Measurements from ENCODE around the gene OR9I1. TPM values are rescaled to one million over a fixed set of nuclear protein-coding genes. Genes with fewer than 3 reads are reported as not detected.

Gene OR9I1
- total RNA-seq: not detected

- no peaks in the 10 kb centered on the region for H3K27me3 ChIP-seq
- H3K9me3 ChIP-seq: no peaks in the 10 kb centered on the region
- no peaks in the 10 kb centered on the region for H3K36me3 ChIP-seq
- H3K27ac ChIP-seq: no peak within 1 kb of the TSS
- H3K4me3 ChIP-seq (replicated peaks in 1 of 3): no peak within 1 kb of the TSS
- H3K4me1 ChIP-seq: no peaks in the 10 kb centered on the region
- 33 to 34% methylated on average over 4 of the region's 4 CpGs for WGBS, 2 donors
- TF ChIP-seq CTCF (IDR thresholded peaks at IDR 0.05) (no peak), POLR2A (IDR thresholded peaks at IDR 0.05) (no peak)
- DNase-seq: no peak
- intact Hi-C loops (cut with DNase I): no loop called here
Observed at GRCh38 chr11:58125469-58125868, at the start of gene OR9I1. Gene OR9I1 (minus strand): TSS chr11:58125530. CDS start chr11:58119444, 6,086 bp downstream.

- Histone ChIP-seq H3K27ac (no peak overlapping the region), H3K4me3 (replicated peaks in 1 of 3) (no peak overlapping the region), H3K27me3 (no peaks in the 10 kb centered on the region), H3K36me3 (no peaks in the 10 kb centered on the region), H3K9me3 (no peaks in the 10 kb centered on the region), H3K4me1 (no peaks in the 10 kb centered on the region)
- DNase-seq: no peak
- intact Hi-C loops (cut with DNase I): no loop called here
- WGBS, 2 donors: 73 to 78% methylated on average over 7 of the region's 7 CpGs
- TF ChIP-seq POLR2A (IDR thresholded peaks at IDR 0.05): no peak
- TF ChIP-seq CTCF (IDR thresholded peaks at IDR 0.05): no peak
Observed at GRCh38 chr11:58165504-58166106, 40.3 kb upstream of the OR9I1 start.

GRCh38 chr11:58164990-58165389 lies 39.7 kb upstream of the OR9I1 start:
- Histone ChIP-seq H3K36me3 (no peaks in the 10 kb centered on the region), H3K27me3 (no peaks in the 10 kb centered on the region), H3K27ac (no peak overlapping the region), H3K9me3 (no peaks in the 10 kb centered on the region), H3K4me3 (replicated peaks in 1 of 3) (no peak overlapping the region), H3K4me1 (no peaks in the 10 kb centered on the region)
- WGBS, 2 donors: 71 to 85% methylated on average over 1 of the region's 1 CpG
- no peak for TF ChIP-seq CTCF (IDR thresholded peaks at IDR 0.05)
- no peak for TF ChIP-seq POLR2A (IDR thresholded peaks at IDR 0.05)
- intact Hi-C loops (cut with DNase I): no loop called here
- DNase-seq: no peak

GRCh38 chr11:58164389-58164788 lies 39.1 kb upstream of the OR9I1 start:
- no peaks in the 10 kb centered on the region for H3K27me3 ChIP-seq
- H3K4me1 ChIP-seq: no peaks in the 10 kb centered on the region
- WGBS, 2 donors: 80 to 82% methylated on average over 4 of the region's 4 CpGs
- no peaks in the 10 kb centered on the region for H3K36me3 ChIP-seq
- H3K4me3 ChIP-seq (replicated peaks in 1 of 3): no peak overlapping the region
- TF ChIP-seq POLR2A (IDR thresholded peaks at IDR 0.05) (no peak), CTCF (IDR thresholded peaks at IDR 0.05) (no peak)
- no peak overlapping the region for H3K27ac ChIP-seq
- DNase-seq: no peak
- intact Hi-C loops (cut with DNase I): no loop called here
- H3K9me3 ChIP-seq: no peaks in the 10 kb centered on the region

GRCh38 chr11:58152781-58153180 lies 27.5 kb upstream of the OR9I1 start:
- Histone ChIP-seq H3K27ac (no peak overlapping the region), H3K27me3 (no peaks in the 10 kb centered on the region), H3K4me1 (no peaks in the 10 kb centered on the region), H3K36me3 (no peaks in the 10 kb centered on the region), H3K9me3 (no peaks in the 10 kb centered on the region), H3K4me3 (replicated peaks in 1 of 3) (no peak overlapping the region)
- intact Hi-C loops (cut with DNase I): no loop called here
- 65 to 81% methylated on average over 3 of the region's 3 CpGs for WGBS, 2 donors
- no peak for DNase-seq
- TF ChIP-seq POLR2A (IDR thresholded peaks at IDR 0.05) (no peak), CTCF (IDR thresholded peaks at IDR 0.05) (no peak)
